ENCODE results near the gene SPRED2. TPM values are rescaled to one million over a fixed set of nuclear protein-coding genes. Genes with fewer than 3 reads are reported as not detected.

Gene SPRED2
- total RNA-seq, 1 donor from 2014 or later, result 46.3 TPM

- no peak overlapping the region for H3K4me3 Mint-ChIP-seq (ENCODE audit: unreplicated experiment)
- H3K27ac Mint-ChIP-seq (ENCODE audit: unreplicated experiment), result no peak overlapping the region
- H3K27me3 Mint-ChIP-seq (ENCODE audit: unreplicated experiment), result no peaks in the 10 kb centered on the region
- TF ChIP-seq CTCF (IDR thresholded peaks at IDR 0.05), result no peak
- H3K9me3 Mint-ChIP-seq (ENCODE audit: unreplicated experiment), result no peaks in the 10 kb centered on the region
- H3K4me1 Mint-ChIP-seq (ENCODE audit: unreplicated experiment), result peaks cover 20% of the 10 kb centered on the region
- DNase-seq (ENCODE audit: extremely low spot score, unreplicated experiment), result no peak
- H3K36me3 Mint-ChIP-seq (ENCODE audit: unreplicated experiment), result peaks cover 23% of the 10 kb centered on the region
Measured at GRCh38 chr2:65334714-65335113, 97.7 kb downstream of the SPRED2 start.

- H3K4me3 Mint-ChIP-seq (ENCODE audit: unreplicated experiment), result no peak overlapping the region
- TF ChIP-seq CTCF (IDR thresholded peaks at IDR 0.05), result no peak
- H3K9me3 Mint-ChIP-seq (ENCODE audit: unreplicated experiment), result no peaks in the 10 kb centered on the region
- H3K4me1 Mint-ChIP-seq (ENCODE audit: unreplicated experiment), result peaks cover 20% of the 10 kb centered on the region
- H3K36me3 Mint-ChIP-seq (ENCODE audit: unreplicated experiment), result peaks cover 25% of the 10 kb centered on the region
- no peak for DNase-seq (ENCODE audit: extremely low spot score, unreplicated experiment)
- H3K27ac Mint-ChIP-seq (ENCODE audit: unreplicated experiment), result no peak overlapping the region
- H3K27me3 Mint-ChIP-seq (ENCODE audit: unreplicated experiment), result no peaks in the 10 kb centered on the region
Measured at GRCh38 chr2:65331336-65332025, 100.9 kb downstream of the SPRED2 start.

GRCh38 chr2:65329525-65329924 lies 102.9 kb downstream of the SPRED2 start:
- TF ChIP-seq CTCF (IDR thresholded peaks at IDR 0.05), result no peak
- no peaks in the 10 kb centered on the region for H3K27me3 Mint-ChIP-seq (ENCODE audit: unreplicated experiment)
- peaks cover 24% of the 10 kb centered on the region for H3K36me3 Mint-ChIP-seq (ENCODE audit: unreplicated experiment)
- DNase-seq (ENCODE audit: extremely low spot score, unreplicated experiment), result no peak
- H3K27ac Mint-ChIP-seq (ENCODE audit: unreplicated experiment), result no peak overlapping the region
- H3K9me3 Mint-ChIP-seq (ENCODE audit: unreplicated experiment), result no peaks in the 10 kb centered on the region
- no peak overlapping the region for H3K4me3 Mint-ChIP-seq (ENCODE audit: unreplicated experiment)
- H3K4me1 Mint-ChIP-seq (ENCODE audit: unreplicated experiment), result peaks cover 16% of the 10 kb centered on the region

- no peak for TF ChIP-seq CTCF (IDR thresholded peaks at IDR 0.05)
- Mint-ChIP-seq H3K27ac (ENCODE audit: unreplicated experiment) (no peak overlapping the region), H3K36me3 (ENCODE audit: unreplicated experiment) (peaks cover 13% of the 10 kb centered on the region), H3K9me3 (ENCODE audit: unreplicated experiment) (no peaks in the 10 kb centered on the region), H3K27me3 (ENCODE audit: unreplicated experiment) (no peaks in the 10 kb centered on the region), H3K4me1 (ENCODE audit: unreplicated experiment) (no peaks in the 10 kb centered on the region), H3K4me3 (ENCODE audit: unreplicated experiment) (no peak overlapping the region)
- DNase-seq (ENCODE audit: extremely low spot score, unreplicated experiment), result no peak
Measured at GRCh38 chr2:65326276-65326675, 106.1 kb downstream of the SPRED2 start.

- H3K36me3 Mint-ChIP-seq (ENCODE audit: unreplicated experiment), result peaks cover 13% of the 10 kb centered on the region
- no peak for TF ChIP-seq CTCF (IDR thresholded peaks at IDR 0.05)
- no peaks in the 10 kb centered on the region for H3K9me3 Mint-ChIP-seq (ENCODE audit: unreplicated experiment)
- H3K4me1 Mint-ChIP-seq (ENCODE audit: unreplicated experiment), result peaks cover 9% of the 10 kb centered on the region
- no peak for DNase-seq (ENCODE audit: extremely low spot score, unreplicated experiment)
- no peaks in the 10 kb centered on the region for H3K27me3 Mint-ChIP-seq (ENCODE audit: unreplicated experiment)
- no peak overlapping the region for H3K4me3 Mint-ChIP-seq (ENCODE audit: unreplicated experiment)
- no peak overlapping the region for H3K27ac Mint-ChIP-seq (ENCODE audit: unreplicated experiment)
Measured at GRCh38 chr2:65325066-65325465, 107.3 kb downstream of the SPRED2 start.

Measured in osteocyte (in vitro differentiated cells).